CD8-positive, alpha-beta memory T cell (primary cell): ENCODE results near the gene CBLC. TPM values are rescaled to one million over a fixed set of nuclear protein-coding genes. Genes with fewer than 3 reads are reported as not detected.

ENCODE experiments used
- CTCF ChIA-PET: fragments of 350-600 bp; sonication (Branson Sonifier 250); formaldehyde crosslinking; loops from one replicate; lab custom pipeline; 2021; ENCODE audit warnings: antibody characterized with exemption; lab: Charles Lee
- POLR2A ChIA-PET: fragments of 350-600 bp; sonication (Branson Sonifier 250); formaldehyde crosslinking; loops from one replicate; lab custom pipeline; 2021; ENCODE audit warnings: antibody characterized with exemption; lab: Charles Lee
- DNase-seq, 5 donors: peaks; one replicate each; pipeline versions ENCODE4 v3.0.0 to v3.0.0-alpha.2; 2020 to 2022; ENCODE audit warnings: mixed read lengths in 1 of 5
- H3K27ac ChIP-seq: one replicate; pipeline ENCODE4 v1.7.0; 2013; ENCODE audit warnings: low read depth, mild to moderate bottlenecking, low read length, moderate library complexity
- H3K27me3 ChIP-seq: 2 replicates; pipeline ENCODE4 v1.7.0; 2013; ENCODE audit warnings: low read length, mild to moderate bottlenecking; ENCODE audit not compliant: insufficient read depth, poor library complexity, severe bottlenecking
- H3K36me3 ChIP-seq: 2 replicates; pipeline ENCODE4 v1.7.0; 2013; ENCODE audit warnings: mild to moderate bottlenecking, low read length, moderate library complexity; ENCODE audit not compliant: insufficient read depth
- H3K4me1 ChIP-seq: 2 replicates; pipeline ENCODE4 v1.7.0; 2013; ENCODE audit warnings: mild to moderate bottlenecking, low read length, moderate library complexity; ENCODE audit not compliant: insufficient read depth
- H3K4me3 ChIP-seq: 2 replicates; pipeline ENCODE4 v1.7.0; 2013; ENCODE audit warnings: mild to moderate bottlenecking, low read length
- H3K9me3 ChIP-seq: 2 replicates; pipeline ENCODE4 v1.7.0; 2013; ENCODE audit warnings: mild to moderate bottlenecking, low read length
- H3K27ac Mint-ChIP-seq, 8 donors: one replicate each; pipeline ENCODE4 v1.8.0; 2020 to 2021; ENCODE audit warnings: mixed read lengths in 8 of 8, mild to moderate bottlenecking in 6 of 8, inconsistent platforms in 3 of 8, moderate library complexity in 3 of 8
- H3K27me3 Mint-ChIP-seq, 2 donors: one replicate each; pipeline ENCODE4 v1.8.0; 2020 to 2021; ENCODE audit warnings: mixed read lengths in 2 of 2, mild to moderate bottlenecking in 1 of 2, moderate library complexity in 1 of 2
- H3K36me3 Mint-ChIP-seq, 3 donors: one replicate each; pipeline ENCODE4 v1.8.0; 2020 to 2021; ENCODE audit warnings: mixed read lengths in 3 of 3, inconsistent platforms in 1 of 3, mild to moderate bottlenecking in 1 of 3
- H3K4me1 Mint-ChIP-seq, 3 donors: one replicate each; pipeline ENCODE4 v1.8.0; 2020 to 2021; ENCODE audit warnings: mixed read lengths in 3 of 3, inconsistent platforms in 1 of 3, mild to moderate bottlenecking in 1 of 3
- H3K4me3 Mint-ChIP-seq, 7 donors: one replicate each; pipeline ENCODE4 v1.8.0; 2020 to 2021; ENCODE audit warnings: mixed read lengths in 7 of 7, mild to moderate bottlenecking in 6 of 7, moderate library complexity in 4 of 7, inconsistent platforms in 2 of 7
- H3K9me3 Mint-ChIP-seq, 5 donors: one replicate each; pipeline ENCODE4 v1.8.0; 2020 to 2022; ENCODE audit warnings: mixed read lengths in 5 of 5, mild to moderate bottlenecking in 3 of 5, moderate library complexity in 2 of 5, inconsistent platforms in 1 of 5
- polyA plus RNA-seq: library from polyadenylated mRNA; unstranded; fragments of 300-500 nt; fragmentation: Illumina TruSeq; gene quantifications from one replicate; pipeline ENCODE4 v1.2.3, GENCODE V29; 2021
- total RNA-seq, 2 experiments: library from RNA; stranded (reverse); gene quantifications; one replicate each; pipeline ENCODE4 v1.2.3, GENCODE V29; 2021

The CBLC gene
- total and polyA plus RNA-seq, 3 experiments from 2014 or later: not detected

GRCh38 chr19:44799627-44800346 lies 22.1 kb downstream of the CBLC start:
- CTCF ChIA-PET: interaction anchor here (0.7 kb wide), 1 partner anchor 76 kb away, joined by 3 read pairs; no protein-coding TSS in a partner anchor

GRCh38 chr19:44800461-44800860 lies 22.8 kb downstream of the CBLC start:
- H3K9me3 Mint-ChIP-seq: no peaks in the 10 kb centered on the region
- no peak overlapping the region for H3K27ac ChIP-seq
- H3K36me3 Mint-ChIP-seq: no peaks in the 10 kb centered on the region
- peak; percentile 58 to 84 (median 70) for DNase-seq
- POLR2A ChIA-PET: no interaction called here
- no peaks in the 10 kb centered on the region for H3K27me3 ChIP-seq
- H3K4me1 Mint-ChIP-seq: peaks cover 5 to 10% (median 8%) of the 10 kb centered on the region in 3 donors
- no peaks in the 10 kb centered on the region for H3K36me3 ChIP-seq
- H3K4me1 ChIP-seq: no peaks in the 10 kb centered on the region
- no peaks in the 10 kb centered on the region for H3K9me3 ChIP-seq
- H3K27ac Mint-ChIP-seq: peak overlapping the region in 1 of 8 donors; percentile 19
- CTCF ChIA-PET: no interaction called here
- peaks cover 2 to 4% of the 10 kb centered on the region in 2 donors for H3K27me3 Mint-ChIP-seq
- no peak overlapping the region for H3K4me3 Mint-ChIP-seq
- H3K4me3 ChIP-seq: no peak overlapping the region

More at GRCh38 chr19:44799627-44800346, 22.1 kb downstream of the CBLC start:
- H3K4me3 Mint-ChIP-seq: no peak overlapping the region
- no peaks in the 10 kb centered on the region for H3K27me3 ChIP-seq
- no peaks in the 10 kb centered on the region for H3K9me3 Mint-ChIP-seq
- no peak overlapping the region for H3K27ac Mint-ChIP-seq
- H3K4me3 ChIP-seq: no peak overlapping the region
- H3K27me3 Mint-ChIP-seq: peaks cover 2 to 4% of the 10 kb centered on the region in 2 donors
- no peak for DNase-seq
- no peak overlapping the region for H3K27ac ChIP-seq
- POLR2A ChIA-PET: no interaction called here
- peaks cover 5 to 10% (median 8%) of the 10 kb centered on the region in 3 donors for H3K4me1 Mint-ChIP-seq
- H3K4me1 ChIP-seq: no peaks in the 10 kb centered on the region
- no peaks in the 10 kb centered on the region for H3K36me3 ChIP-seq
- no peaks in the 10 kb centered on the region for H3K9me3 ChIP-seq
- no peaks in the 10 kb centered on the region for H3K36me3 Mint-ChIP-seq

GRCh38 chr19:44803442-44804428 lies 26.0 kb downstream of the CBLC start:
- no peaks in the 10 kb centered on the region for H3K36me3 Mint-ChIP-seq
- peak overlapping the region in 1 of 8 donors; percentile 58 for H3K27ac Mint-ChIP-seq
- peaks cover 0 to 6% (median 0%) of the 10 kb centered on the region in 3 donors for H3K4me1 Mint-ChIP-seq
- Histone ChIP-seq H3K4me3 (no peak overlapping the region), H3K27ac (no peak overlapping the region), H3K36me3 (no peaks in the 10 kb centered on the region), H3K9me3 (no peaks in the 10 kb centered on the region), H3K27me3 (peaks cover 4% of the 10 kb centered on the region), H3K4me1 (no peaks in the 10 kb centered on the region)
- CTCF ChIA-PET: interaction anchor here (1.1 to 1.4 kb wide), 2 partner anchors 34 to 41 kb away, joined by 3 to 4 read pairs; no protein-coding TSS in a partner anchor
- no peak for DNase-seq
- H3K4me3 Mint-ChIP-seq: no peak overlapping the region
- peaks cover 12 to 13% of the 10 kb centered on the region in 2 donors for H3K27me3 Mint-ChIP-seq
- no peaks in the 10 kb centered on the region for H3K9me3 Mint-ChIP-seq
- POLR2A ChIA-PET: no interaction called here

- no peak overlapping the region for H3K4me3 ChIP-seq
- ChIA-PET CTCF (no interaction called here), POLR2A (no interaction called here)
- peaks cover 5% of the 10 kb centered on the region for H3K4me1 ChIP-seq
- H3K27ac ChIP-seq: no peak overlapping the region
- Mint-ChIP-seq H3K4me1 (peaks cover 0 to 10% (median 0%) of the 10 kb centered on the region in 3 donors), H3K4me3 (no peak overlapping the region), H3K27me3 (peaks cover 21 to 25% of the 10 kb centered on the region in 2 donors), H3K9me3 (no peaks in the 10 kb centered on the region), H3K27ac (no peak overlapping the region), H3K36me3 (no peaks in the 10 kb centered on the region)
- H3K27me3 ChIP-seq: peaks cover 7% of the 10 kb centered on the region
- no peaks in the 10 kb centered on the region for H3K36me3 ChIP-seq
- H3K9me3 ChIP-seq: no peaks in the 10 kb centered on the region
- no peak for DNase-seq
Observed at GRCh38 chr19:44806291-44806690, 28.6 kb downstream of the CBLC start.

GRCh38 chr19:44807162-44807561 lies 29.5 kb downstream of the CBLC start:
- no peak for DNase-seq
- Mint-ChIP-seq H3K27ac (no peak overlapping the region), H3K27me3 (peaks cover 21 to 29% of the 10 kb centered on the region in 2 donors), H3K4me3 (no peak overlapping the region), H3K4me1 (peaks cover 0 to 10% (median 0%) of the 10 kb centered on the region in 3 donors), H3K36me3 (no peaks in the 10 kb centered on the region), H3K9me3 (no peaks in the 10 kb centered on the region)
- Histone ChIP-seq H3K36me3 (no peaks in the 10 kb centered on the region), H3K27ac (no peak overlapping the region), H3K27me3 (peaks cover 7% of the 10 kb centered on the region), H3K4me1 (peaks cover 5% of the 10 kb centered on the region), H3K9me3 (no peaks in the 10 kb centered on the region), H3K4me3 (no peak overlapping the region)
- ChIA-PET POLR2A (no interaction called here), CTCF (interaction anchor here (0.6 to 0.8 kb wide), 2 partner anchors 16 to 1137 kb away, joined by 3 read pairs; no protein-coding TSS in a partner anchor)

- H3K36me3 ChIP-seq: no peaks in the 10 kb centered on the region
- no peak overlapping the region for H3K4me3 Mint-ChIP-seq
- H3K27ac Mint-ChIP-seq: no peak overlapping the region
- no peak overlapping the region for H3K27ac ChIP-seq
- H3K4me1 Mint-ChIP-seq: peaks cover 0 to 10% (median 0%) of the 10 kb centered on the region in 3 donors
- H3K36me3 Mint-ChIP-seq: no peaks in the 10 kb centered on the region
- POLR2A ChIA-PET: no interaction called here
- no peak overlapping the region for H3K4me3 ChIP-seq
- no peak for DNase-seq
- H3K9me3 Mint-ChIP-seq: no peaks in the 10 kb centered on the region
- CTCF ChIA-PET: interaction anchor here (0.8 kb wide), 1 partner anchor 16 kb away, joined by 3 read pairs; no protein-coding TSS in a partner anchor
- peaks cover 7% of the 10 kb centered on the region for H3K27me3 ChIP-seq
- H3K27me3 Mint-ChIP-seq: peaks cover 21 to 25% of the 10 kb centered on the region in 2 donors
- H3K9me3 ChIP-seq: no peaks in the 10 kb centered on the region
- H3K4me1 ChIP-seq: peaks cover 5% of the 10 kb centered on the region
Observed at GRCh38 chr19:44807652-44808462, 30.2 kb downstream of the CBLC start.
